ENCODE measurements around the gene KANSL1. TPM values are rescaled to one million over a fixed set of nuclear protein-coding genes. Genes with fewer than 3 reads are reported as not detected.

KANSL1 gene
- total RNA-seq, 1 donor from 2014 or later: 136 TPM

DNA sequence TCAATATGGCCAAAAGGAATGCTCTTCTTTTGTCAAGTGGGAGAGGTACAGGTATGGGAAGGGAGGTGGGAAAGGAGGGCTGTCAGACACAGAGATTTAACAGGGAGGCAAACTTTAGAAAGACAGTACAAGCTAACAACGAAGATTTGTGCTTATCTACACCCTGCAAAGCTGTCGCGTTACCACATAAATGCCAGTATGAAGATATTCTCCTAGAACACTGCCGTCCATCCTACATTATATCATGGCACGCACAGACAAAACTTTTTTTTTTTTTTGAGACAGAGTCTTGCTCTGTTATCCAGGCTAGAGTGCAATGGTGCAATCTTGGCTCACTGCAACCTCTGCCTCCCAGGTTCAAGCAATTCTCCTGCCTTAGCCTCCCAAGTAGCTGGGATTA is 143.6 kb downstream of the KANSL1 start:
- Mint-ChIP-seq H3K27me3 (ENCODE audit: insufficient read depth, low read depth) (peaks cover 5% of the 10 kb centered on the region), H3K27ac (no peak overlapping the region)
- H3K36me3 ChIP-seq: peaks cover 13% of the 10 kb centered on the region

DNA sequence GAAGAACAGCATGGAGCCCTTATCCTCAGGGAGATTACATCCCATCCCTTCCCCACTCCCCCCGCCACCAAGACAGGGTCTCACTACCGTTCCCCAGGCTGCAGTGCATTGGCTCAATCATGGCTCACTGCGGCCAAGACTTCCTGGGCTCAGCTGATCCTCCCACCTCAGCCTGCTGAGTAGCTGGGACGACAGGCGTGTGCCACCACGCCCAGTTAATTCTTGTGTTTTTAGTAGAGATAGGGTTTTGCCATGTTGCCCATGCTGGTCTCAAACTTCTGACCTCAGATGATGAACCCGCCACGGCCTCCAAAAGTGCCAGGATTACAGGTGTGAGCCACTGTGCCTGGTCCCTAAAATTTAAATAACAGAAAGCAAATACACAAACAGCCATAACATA is 145.4 kb downstream of the KANSL1 start:
- no peak overlapping the region for H3K9ac ChIP-seq
- peaks cover 13% of the 10 kb centered on the region for H3K36me3 ChIP-seq
- no peak overlapping the region for H3K27ac Mint-ChIP-seq
- no peak overlapping the region for H3K27ac ChIP-seq
- no peaks in the 10 kb centered on the region for H3K27me3 ChIP-seq
- peaks cover 18% of the 10 kb centered on the region for H3K79me2 ChIP-seq (ENCODE audit: low read depth)
- no peak for DNase-seq (ENCODE audit: low spot score)
- H3K36me3 Mint-ChIP-seq: peaks cover 55% of the 10 kb centered on the region
- no peak for TF ChIP-seq EZH2phosphoT487 (IDR thresholded peaks at IDR 0.05)
- TF ChIP-seq, protein P1, sequence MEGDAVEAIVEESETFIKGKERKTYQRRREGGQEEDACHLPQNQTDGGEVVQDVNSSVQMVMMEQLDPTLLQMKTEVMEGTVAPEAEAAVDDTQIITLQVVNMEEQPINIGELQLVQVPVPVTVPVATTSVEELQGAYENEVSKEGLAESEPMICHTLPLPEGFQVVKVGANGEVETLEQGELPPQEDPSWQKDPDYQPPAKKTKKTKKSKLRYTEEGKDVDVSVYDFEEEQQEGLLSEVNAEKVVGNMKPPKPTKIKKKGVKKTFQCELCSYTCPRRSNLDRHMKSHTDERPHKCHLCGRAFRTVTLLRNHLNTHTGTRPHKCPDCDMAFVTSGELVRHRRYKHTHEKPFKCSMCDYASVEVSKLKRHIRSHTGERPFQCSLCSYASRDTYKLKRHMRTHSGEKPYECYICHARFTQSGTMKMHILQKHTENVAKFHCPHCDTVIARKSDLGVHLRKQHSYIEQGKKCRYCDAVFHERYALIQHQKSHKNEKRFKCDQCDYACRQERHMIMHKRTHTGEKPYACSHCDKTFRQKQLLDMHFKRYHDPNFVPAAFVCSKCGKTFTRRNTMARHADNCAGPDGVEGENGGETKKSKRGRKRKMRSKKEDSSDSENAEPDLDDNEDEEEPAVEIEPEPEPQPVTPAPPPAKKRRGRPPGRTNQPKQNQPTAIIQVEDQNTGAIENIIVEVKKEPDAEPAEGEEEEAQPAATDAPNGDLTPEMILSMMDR (IDR thresholded peaks at IDR 0.05): no peak
- TF ChIP-seq EZH2 (IDR thresholded peaks at IDR 0.05): no peak
- H3F3A ChIP-seq (ENCODE audit: low read depth): peaks cover 14% of the 10 kb centered on the region
- peaks cover 5% of the 10 kb centered on the region for H3K27me3 Mint-ChIP-seq (ENCODE audit: insufficient read depth, low read depth)
- peaks cover 12% of the 10 kb centered on the region for H3K4me1 ChIP-seq
- peaks cover 29% of the 10 kb centered on the region for H4K20me1 ChIP-seq (ENCODE audit: low read depth)
- no peak overlapping the region for H2AFZ ChIP-seq (replicated peaks)
- H3K9me3 ChIP-seq (ENCODE audit: low read depth): no peaks in the 10 kb centered on the region
- no peak overlapping the region for H3K4me3 ChIP-seq
- H3K4me2 ChIP-seq: no peak overlapping the region
- peaks cover 14% of the 10 kb centered on the region for H3K4me1 Mint-ChIP-seq
- H3K9me3 Mint-ChIP-seq: no peaks in the 10 kb centered on the region
- no peak overlapping the region for H3K4me3 Mint-ChIP-seq

More for the DNA sequence above, 143.6 kb downstream of the KANSL1 start:
- no peak overlapping the region for H3K4me3 Mint-ChIP-seq
- no peak for DNase-seq (ENCODE audit: low spot score)
- Histone ChIP-seq H3K9ac (no peak overlapping the region), H2AFZ (replicated peaks) (no peak overlapping the region), H3K27me3 (no peaks in the 10 kb centered on the region), H3K4me1 (peaks cover 4% of the 10 kb centered on the region), H4K20me1 (ENCODE audit: low read depth) (peaks cover 15% of the 10 kb centered on the region), H3F3A (ENCODE audit: low read depth) (peaks cover 12% of the 10 kb centered on the region), H3K4me3 (no peak overlapping the region), H3K9me3 (ENCODE audit: low read depth) (no peaks in the 10 kb centered on the region), H3K79me2 (ENCODE audit: low read depth) (peaks cover 19% of the 10 kb centered on the region), H3K27ac (no peak overlapping the region), H3K4me2 (no peak overlapping the region)
- peaks cover 9% of the 10 kb centered on the region for H3K4me1 Mint-ChIP-seq
- H3K36me3 Mint-ChIP-seq: peaks cover 53% of the 10 kb centered on the region
- no peaks in the 10 kb centered on the region for H3K9me3 Mint-ChIP-seq
- TF ChIP-seq, protein P1 (IDR thresholded peaks at IDR 0.05): no peak
- no peak for TF ChIP-seq EZH2phosphoT487 (IDR thresholded peaks at IDR 0.05)
- TF ChIP-seq EZH2 (IDR thresholded peaks at IDR 0.05): no peak

DNA sequence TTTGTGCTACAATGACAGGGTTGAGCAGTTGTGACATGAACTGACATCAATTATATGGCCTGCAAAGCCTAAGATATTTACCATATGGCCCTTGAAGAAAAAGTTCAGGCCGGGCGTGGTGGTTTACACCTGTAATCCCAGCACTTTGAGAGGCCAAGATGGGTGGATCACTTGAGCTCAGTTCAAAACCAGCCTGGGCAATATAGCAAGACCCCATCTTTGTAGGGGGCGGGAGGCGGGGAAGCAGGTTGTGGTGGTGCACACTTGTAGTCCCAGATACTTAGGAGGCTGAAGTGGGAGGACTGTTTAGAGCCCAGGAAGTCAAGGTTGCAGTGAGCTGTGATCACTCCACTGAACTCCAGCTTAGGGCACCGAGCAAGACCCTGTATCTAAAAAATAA is 145.8 kb downstream of the KANSL1 start:
- H3K27ac Mint-ChIP-seq: no peak overlapping the region
- Histone ChIP-seq H3K4me3 (no peak overlapping the region), H4K20me1 (ENCODE audit: low read depth) (peaks cover 34% of the 10 kb centered on the region), H2AFZ (replicated peaks) (no peak overlapping the region), H3K27me3 (no peaks in the 10 kb centered on the region), H3K4me1 (peaks cover 12% of the 10 kb centered on the region), H3K9ac (no peak overlapping the region), H3F3A (ENCODE audit: low read depth) (peaks cover 14% of the 10 kb centered on the region), H3K27ac (no peak overlapping the region), H3K36me3 (peaks cover 15% of the 10 kb centered on the region), H3K9me3 (ENCODE audit: low read depth) (no peaks in the 10 kb centered on the region), H3K4me2 (no peak overlapping the region), H3K79me2 (ENCODE audit: low read depth) (peaks cover 22% of the 10 kb centered on the region)
- TF ChIP-seq, protein P1 (IDR thresholded peaks at IDR 0.05): no peak
- TF ChIP-seq EZH2 (IDR thresholded peaks at IDR 0.05) (no peak), EZH2phosphoT487 (IDR thresholded peaks at IDR 0.05) (no peak)
- H3K27me3 Mint-ChIP-seq (ENCODE audit: insufficient read depth, low read depth): peaks cover 4% of the 10 kb centered on the region
- no peak for DNase-seq (ENCODE audit: low spot score)
- H3K36me3 Mint-ChIP-seq: peaks cover 55% of the 10 kb centered on the region
- H3K9me3 Mint-ChIP-seq: no peaks in the 10 kb centered on the region
- peaks cover 14% of the 10 kb centered on the region for H3K4me1 Mint-ChIP-seq
- no peak overlapping the region for H3K4me3 Mint-ChIP-seq
